Measurements from ENCODE around the gene OPCML.

DNA sequence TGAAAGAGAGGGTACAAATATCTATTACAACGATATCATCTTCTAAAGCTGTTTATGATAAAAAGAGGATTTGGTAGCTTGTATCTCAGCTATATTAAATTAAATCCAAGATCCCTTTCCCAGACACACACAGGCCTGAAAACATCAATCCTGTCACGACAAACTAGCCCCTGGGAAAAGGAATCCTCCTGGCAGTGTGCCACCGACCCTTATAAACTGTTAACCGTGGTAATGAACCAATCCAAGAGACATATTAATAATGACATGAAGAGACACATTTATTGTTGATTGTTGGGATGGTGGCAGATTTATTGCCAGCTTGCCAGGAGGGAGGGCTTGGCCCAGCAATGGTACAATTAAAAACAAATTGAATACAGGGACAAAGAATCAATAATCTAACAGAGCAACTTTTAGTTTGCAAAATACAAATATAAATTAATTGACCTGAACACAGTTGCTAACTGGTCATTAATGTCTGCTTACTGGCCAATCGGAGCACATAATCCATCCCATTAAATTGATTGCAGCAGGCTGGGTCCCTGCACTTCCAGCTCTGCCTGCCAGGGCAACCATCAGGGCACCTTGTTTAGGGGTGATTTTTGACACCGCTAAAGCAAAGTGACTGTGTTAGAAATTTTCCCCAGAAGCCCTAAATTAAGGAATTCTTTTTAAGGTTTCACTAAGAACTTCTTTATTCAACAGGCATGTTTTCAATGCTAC, 887.6 kb downstream of the OPCML start:
- TF ChIP-seq, protein P1, sequence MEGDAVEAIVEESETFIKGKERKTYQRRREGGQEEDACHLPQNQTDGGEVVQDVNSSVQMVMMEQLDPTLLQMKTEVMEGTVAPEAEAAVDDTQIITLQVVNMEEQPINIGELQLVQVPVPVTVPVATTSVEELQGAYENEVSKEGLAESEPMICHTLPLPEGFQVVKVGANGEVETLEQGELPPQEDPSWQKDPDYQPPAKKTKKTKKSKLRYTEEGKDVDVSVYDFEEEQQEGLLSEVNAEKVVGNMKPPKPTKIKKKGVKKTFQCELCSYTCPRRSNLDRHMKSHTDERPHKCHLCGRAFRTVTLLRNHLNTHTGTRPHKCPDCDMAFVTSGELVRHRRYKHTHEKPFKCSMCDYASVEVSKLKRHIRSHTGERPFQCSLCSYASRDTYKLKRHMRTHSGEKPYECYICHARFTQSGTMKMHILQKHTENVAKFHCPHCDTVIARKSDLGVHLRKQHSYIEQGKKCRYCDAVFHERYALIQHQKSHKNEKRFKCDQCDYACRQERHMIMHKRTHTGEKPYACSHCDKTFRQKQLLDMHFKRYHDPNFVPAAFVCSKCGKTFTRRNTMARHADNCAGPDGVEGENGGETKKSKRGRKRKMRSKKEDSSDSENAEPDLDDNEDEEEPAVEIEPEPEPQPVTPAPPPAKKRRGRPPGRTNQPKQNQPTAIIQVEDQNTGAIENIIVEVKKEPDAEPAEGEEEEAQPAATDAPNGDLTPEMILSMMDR (conservative IDR thresholded peaks at IDR 0.05) = no peak
- TF ChIP-seq EZH2 (IDR thresholded peaks at IDR 0.05; ENCODE audit: low read depth) = no peak

All from PC-9 (cell line).